ENCODE data around the gene CFAP126.

The CFAP126 gene

GRCh38 chr1:161390559-161390858 is 22.8 kb upstream of the CFAP126 start (continued):
- TF ChIP-seq ZNF692 (tag by site-specific recombination; IDR thresholded peaks at IDR 0.05) (no peak), PRDM2 (tag by site-specific recombination; IDR thresholded peaks at IDR 0.05; ENCODE audit: borderline replicate concordance) (no peak), PRDM6 (tag by site-specific recombination; IDR thresholded peaks at IDR 0.05) (no peak), SP3 (tag by site-specific recombination; IDR thresholded peaks at IDR 0.05) (no peak), TCF7L2 (IDR thresholded peaks at IDR 0.05; ENCODE audit: borderline replicate concordance, low read depth, low read length) (no peak), PRDM10 (tag by site-specific recombination; IDR thresholded peaks at IDR 0.05) (0 out of 2 replicates have a peak, but pooled peaks have one; percentile 34), ELK4 (IDR thresholded peaks at IDR 0.05; ENCODE audit: borderline replicate concordance, low read depth, low read length) (no peak), ZNF148 (tag by site-specific recombination; IDR thresholded peaks at IDR 0.05; ENCODE audit: borderline replicate concordance) (no peak), ZNF558 (tag by site-specific recombination; IDR thresholded peaks at IDR 0.05) (no peak), ZNF510 (tag by site-specific recombination; IDR thresholded peaks at IDR 0.05; ENCODE audit: insufficient replicate concordance) (no peak), KLF7 (tag by site-specific recombination; IDR thresholded peaks at IDR 0.05; ENCODE audit: borderline replicate concordance) (no peak), YY2 (tag by site-specific recombination; IDR thresholded peaks at IDR 0.05) (no peak), ZNF585B (tag by site-specific recombination; IDR thresholded peaks at IDR 0.05) (no peak), RBAK (tag by site-specific recombination; IDR thresholded peaks at IDR 0.05) (no peak), ZNF677 (tag by site-specific recombination; IDR thresholded peaks at IDR 0.05) (no peak), ZNF426 (tag by site-specific recombination; IDR thresholded peaks at IDR 0.05) (no peak), ZNF335 (tag by site-specific recombination; conservative IDR thresholded peaks at IDR 0.05) (peak; percentile 76; the same call in 1 of the 2 replicates), ZBTB17 (tag by site-specific recombination; IDR thresholded peaks at IDR 0.05) (0 out of 2 replicates have a peak, but pooled peaks have one; percentile 40), ZNF112 (tag by site-specific recombination; IDR thresholded peaks at IDR 0.05) (no peak)
